ENCODE measurements around the gene CDC42SE2. TPM values are rescaled to one million over a fixed set of nuclear protein-coding genes. Genes with fewer than 3 reads are reported as not detected.

Gene CDC42SE2
- total RNA-seq, 1 donor, result 45.6 TPM

GRCh38 chr5:131221888-131222287 is 42.0 kb upstream of the CDC42SE2 start:
- H3K4me3 ChIP-seq (ENCODE audit: low read depth, low read length), result no peak overlapping the region
- peak; percentile 50 for DNase-seq (ENCODE audit: low read depth)
- TF ChIP-seq CTCF (IDR thresholded peaks at IDR 0.05; ENCODE audit: insufficient read depth, low read length), result no peak

- DNase-seq (ENCODE audit: low read depth), result no peak
- H3K4me3 ChIP-seq (ENCODE audit: low read depth, low read length), result no peak overlapping the region
- TF ChIP-seq CTCF (IDR thresholded peaks at IDR 0.05; ENCODE audit: insufficient read depth, low read length), result no peak
These were observed 41.1 kb upstream of the CDC42SE2 start for GRCh38 chr5:131222731-131223130.

- H3K4me3 ChIP-seq (ENCODE audit: low read depth, low read length), result no peak overlapping the region
- no peak for TF ChIP-seq CTCF (IDR thresholded peaks at IDR 0.05; ENCODE audit: insufficient read depth, low read length)
- DNase-seq (ENCODE audit: low read depth), result no peak
These were observed 40.0 kb upstream of the CDC42SE2 start for GRCh38 chr5:131223751-131224386.

GRCh38 chr5:131224387-131225201 is 39.3 kb upstream of the CDC42SE2 start:
- no peak for DNase-seq (ENCODE audit: low read depth)
- no peak for TF ChIP-seq CTCF (IDR thresholded peaks at IDR 0.05; ENCODE audit: insufficient read depth, low read length)
- H3K4me3 ChIP-seq (ENCODE audit: low read depth, low read length), result no peak overlapping the region

- no peak for DNase-seq (ENCODE audit: low read depth)
- TF ChIP-seq CTCF (IDR thresholded peaks at IDR 0.05; ENCODE audit: insufficient read depth, low read length), result no peak
- no peak overlapping the region for H3K4me3 ChIP-seq (ENCODE audit: low read depth, low read length)
These were observed 38.4 kb upstream of the CDC42SE2 start for GRCh38 chr5:131225282-131225974.

GRCh38 chr5:131226899-131227298 is 37.0 kb upstream of the CDC42SE2 start:
- no peak overlapping the region for H3K4me3 ChIP-seq (ENCODE audit: low read depth, low read length)
- TF ChIP-seq CTCF (IDR thresholded peaks at IDR 0.05; ENCODE audit: insufficient read depth, low read length), result no peak
- peak; percentile 15 for DNase-seq (ENCODE audit: low read depth)
